Colonic mucosa (tissue), 4 donors: Measurements from ENCODE around the gene ARMC10. TPM values are rescaled to one million over a fixed set of nuclear protein-coding genes. Genes with fewer than 3 reads are reported as not detected.

Source experiments
- DNase-seq: peaks from one replicate; pipeline ENCODE4 v3.0.0-alpha.2; 2020
- H3K27ac ChIP-seq: fragments of 200-600 bp; one replicate; pipeline ENCODE4 v1.8.0; 2021
- H3K27me3 ChIP-seq: fragments of 200-600 bp; one replicate; pipeline ENCODE4 v1.8.0; 2021
- H3K36me3 ChIP-seq: fragments of 200-600 bp; one replicate; pipeline ENCODE4 v1.8.0; 2021
- H3K4me1 ChIP-seq: fragments of 200-600 bp; one replicate; pipeline ENCODE4 v1.8.0; 2021; ENCODE audit warnings: mild to moderate bottlenecking
- H3K4me3 ChIP-seq: fragments of 200-600 bp; one replicate; pipeline ENCODE4 v1.8.0; 2021
- H3K9ac ChIP-seq, 2 donors: one replicate each; pipeline ENCODE4 v1.7.0; 2013; ENCODE audit warnings: control low read depth in 2 of 2, low read depth in 2 of 2, low read length in 2 of 2
- H3K9me3 ChIP-seq: fragments of 200-600 bp; one replicate; pipeline ENCODE4 v1.8.0; 2021
- CTCF ChIP-seq: fragments of 200-600 bp; IDR thresholded peaks from one replicate; pipeline ENCODE4 v1.8.0; 2022; ENCODE audit warnings: antibody characterized with exemption, mild to moderate bottlenecking
- intact Hi-C: fragments of 100-400 bp; cut with DNase I; formaldehyde crosslinking; loops from one replicate; pipeline ENCODE4 v1.14.1; 2022
- total RNA-seq, 2 donors: library from RNA; stranded (reverse); fragmentation: NEBNext Ultra II Directional in 1 of 2; extraction: Animal tissue kit (Norgen Biotek cat#: 25700) in 1 of 2; gene quantifications; one replicate each; pipeline ENCODE4 v1.2.1, GENCODE V29; 2021
- donor health status: healthy.
- donor health status: DM: no; HTN: no; CAD: no.
- donor health status: DM: no; HTN: no; CAD: no.

The ARMC10 gene
- total RNA-seq, 2 donors from 2014 or later, result 39.6 to 40.4 TPM

- TF ChIP-seq CTCF, result no peak
- Histone ChIP-seq H3K9me3 (no peaks in the 10 kb centered on the region), H3K36me3 (peaks cover 6% of the 10 kb centered on the region), H3K27ac (no peak overlapping the region), H3K4me3 (no peak overlapping the region), H3K9ac (no peak overlapping the region), H3K4me1 (no peaks in the 10 kb centered on the region), H3K27me3 (no peaks in the 10 kb centered on the region)
- intact Hi-C loops, result no loop called here
- DNase-seq, result no peak
These were observed 40.8 kb downstream of the ARMC10 start for GRCh38 chr7:103115771-103116170.

- intact Hi-C loops, result no loop called here
- no peak for DNase-seq
- Histone ChIP-seq H3K36me3 (peaks cover 6% of the 10 kb centered on the region), H3K4me3 (no peak overlapping the region), H3K27me3 (no peaks in the 10 kb centered on the region), H3K9me3 (no peaks in the 10 kb centered on the region), H3K9ac (no peak overlapping the region), H3K4me1 (no peaks in the 10 kb centered on the region), H3K27ac (no peak overlapping the region)
- no peak for TF ChIP-seq CTCF
These were observed 41.6 kb downstream of the ARMC10 start for GRCh38 chr7:103116511-103116910.

- Histone ChIP-seq H3K27me3 (no peaks in the 10 kb centered on the region), H3K4me3 (no peak overlapping the region), H3K4me1 (peaks cover under 1% of the 10 kb centered on the region), H3K27ac (no peak overlapping the region), H3K36me3 (peaks cover 6% of the 10 kb centered on the region), H3K9ac (no peak overlapping the region), H3K9me3 (no peaks in the 10 kb centered on the region)
- DNase-seq, result no peak
- no peak for TF ChIP-seq CTCF
- intact Hi-C loops, result no loop called here
These were observed 42.1 kb downstream of the ARMC10 start for GRCh38 chr7:103116991-103117390.

- Histone ChIP-seq H3K4me1 (peaks cover 4% of the 10 kb centered on the region), H3K27me3 (no peaks in the 10 kb centered on the region), H3K9me3 (no peaks in the 10 kb centered on the region), H3K9ac (no peak overlapping the region), H3K27ac (no peak overlapping the region), H3K4me3 (no peak overlapping the region), H3K36me3 (peaks cover 6% of the 10 kb centered on the region)
- intact Hi-C loops, result no loop called here
- TF ChIP-seq CTCF, result no peak
- DNase-seq, result no peak
These were observed 42.5 kb downstream of the ARMC10 start for GRCh38 chr7:103117465-103117864.

- peaks cover 4% of the 10 kb centered on the region for H3K4me1 ChIP-seq
- TF ChIP-seq CTCF, result no peak
- H3K9ac ChIP-seq, result no peak overlapping the region
- H3K36me3 ChIP-seq, result no peaks in the 10 kb centered on the region
- no peak overlapping the region for H3K27ac ChIP-seq
- H3K27me3 ChIP-seq, result no peaks in the 10 kb centered on the region
- DNase-seq, result no peak
- no peak overlapping the region for H3K4me3 ChIP-seq
- H3K9me3 ChIP-seq, result no peaks in the 10 kb centered on the region
- intact Hi-C loops, result no loop called here
These were observed 44.9 kb downstream of the ARMC10 start for GRCh38 chr7:103119791-103120291.

GRCh38 chr7:103120362-103120761 is 45.4 kb downstream of the ARMC10 start:
- Histone ChIP-seq H3K9ac (no peak overlapping the region), H3K36me3 (no peaks in the 10 kb centered on the region), H3K9me3 (no peaks in the 10 kb centered on the region), H3K4me1 (peaks cover 4% of the 10 kb centered on the region), H3K4me3 (no peak overlapping the region), H3K27me3 (no peaks in the 10 kb centered on the region), H3K27ac (no peak overlapping the region)
- TF ChIP-seq CTCF, result no peak
- intact Hi-C loops, result no loop called here
- DNase-seq, result no peak
